GM19467 (cell line): ENCODE results near the gene BRSK1.

Source experiments
- ATAC-seq: cut with Tn5 transposase; IDR thresholded peaks from one replicate; pipeline ENCODE4 v1.9.1; 2021; ENCODE audit warnings: mild to moderate bottlenecking, moderate library complexity; ENCODE audit not compliant: unreplicated experiment

BRSK1 gene

DNA sequence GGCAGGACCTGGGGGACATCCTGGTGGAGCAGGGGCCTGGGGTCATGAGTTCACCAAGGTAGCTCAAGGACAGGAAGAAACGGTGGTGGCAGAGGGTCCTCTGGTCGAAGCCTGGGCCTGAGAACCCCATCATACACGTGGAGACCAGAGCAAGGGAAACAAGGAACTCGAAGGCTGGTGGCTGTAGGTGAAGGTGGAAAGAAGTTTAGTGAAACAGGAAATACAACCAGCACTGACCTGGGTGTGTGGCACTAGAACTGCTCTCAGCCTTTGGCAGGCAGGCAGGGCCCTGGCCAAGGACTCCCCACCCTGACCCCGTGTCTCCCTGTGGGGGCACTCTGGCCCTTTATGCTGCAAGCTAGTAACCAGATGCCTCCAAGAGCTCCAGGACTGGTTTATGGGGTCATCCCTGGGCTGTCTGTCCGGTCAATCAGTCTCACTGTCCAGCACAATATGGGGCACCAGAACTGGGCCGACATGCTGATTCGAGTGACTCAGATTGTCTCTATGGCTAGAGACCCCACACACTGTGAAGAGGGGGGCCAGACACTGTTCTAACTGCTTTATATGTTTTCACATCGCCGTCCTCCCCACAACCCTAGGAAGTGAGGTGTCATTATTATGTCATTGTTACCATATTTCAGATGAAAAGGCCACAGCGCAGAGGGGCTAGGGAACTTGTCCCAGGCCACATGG is 67.0 kb downstream of the BRSK1 start:
- ATAC-seq, result no peak

DNA sequence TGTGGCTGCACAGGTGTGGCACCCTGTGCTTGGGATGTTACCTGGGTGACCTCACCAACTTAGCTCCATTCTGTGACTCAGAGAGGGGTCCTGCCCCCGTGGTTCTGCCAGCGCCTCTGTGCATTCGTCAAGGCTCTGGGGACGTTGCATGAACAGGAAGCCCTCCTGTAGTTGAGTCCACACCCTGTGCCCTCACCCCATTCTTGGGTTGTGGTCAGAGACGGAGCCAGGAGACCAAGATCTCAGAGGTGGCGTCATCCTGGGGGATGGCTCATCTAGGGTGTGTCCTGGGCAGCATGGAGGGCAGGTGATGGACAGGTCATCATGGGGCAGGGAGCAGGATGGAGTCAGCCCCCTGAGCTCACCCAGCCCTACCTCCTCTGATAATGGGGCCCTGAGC is 68.2 kb downstream of the BRSK1 start:
- no peak for ATAC-seq

DNA sequence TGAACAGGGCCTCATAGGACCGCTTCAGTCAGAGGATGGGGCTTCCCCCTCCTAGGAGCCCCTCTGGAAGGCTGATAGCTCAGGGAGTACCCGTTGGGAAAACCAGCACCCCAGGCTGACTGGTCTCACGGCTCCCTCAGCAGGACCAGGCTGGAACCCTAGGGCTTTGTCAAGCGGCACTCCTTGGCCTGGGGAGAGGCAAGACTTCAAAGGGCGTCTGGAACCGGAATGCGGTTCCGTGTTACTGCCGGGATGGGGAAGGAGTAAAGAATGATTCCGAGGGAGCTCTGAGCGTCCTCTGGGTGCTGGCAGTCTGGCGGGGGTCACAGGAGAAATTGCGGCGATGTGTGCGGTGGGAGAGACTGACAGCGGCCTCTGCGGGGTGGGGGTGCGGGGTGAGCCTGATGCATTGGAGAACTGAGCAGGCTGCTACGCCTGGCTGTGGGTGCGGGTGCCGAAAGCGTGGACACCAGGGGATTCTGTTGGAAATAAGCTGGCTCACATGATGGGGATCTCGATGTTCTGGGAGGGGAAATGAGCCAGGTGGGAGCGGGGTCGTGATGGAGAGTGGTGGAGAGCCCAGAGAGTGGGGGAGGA is 68.8 kb downstream of the BRSK1 start:
- no peak for ATAC-seq

DNA sequence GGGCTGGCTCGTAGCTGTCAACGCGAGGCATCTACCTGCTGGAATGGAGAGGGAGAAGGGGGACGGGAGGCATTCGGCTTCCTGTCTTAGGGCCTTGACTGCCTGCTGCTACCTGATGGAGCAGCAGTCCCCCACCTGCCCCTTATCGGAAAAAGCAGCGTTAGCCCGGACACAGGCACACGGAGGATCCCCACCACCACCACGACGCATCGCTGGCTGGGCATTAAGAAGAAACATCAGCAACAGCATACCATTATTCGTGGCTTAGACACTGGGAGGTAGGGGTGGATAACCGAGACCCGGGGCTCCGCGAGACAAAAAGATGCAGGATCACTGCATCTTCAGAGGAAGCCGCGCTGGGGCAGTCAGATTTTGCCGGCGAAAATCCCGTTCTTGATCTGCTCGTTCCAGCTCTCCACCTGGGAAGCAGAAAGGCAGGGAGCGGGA is 69.6 kb downstream of the BRSK1 start:
- no peak for ATAC-seq

DNA sequence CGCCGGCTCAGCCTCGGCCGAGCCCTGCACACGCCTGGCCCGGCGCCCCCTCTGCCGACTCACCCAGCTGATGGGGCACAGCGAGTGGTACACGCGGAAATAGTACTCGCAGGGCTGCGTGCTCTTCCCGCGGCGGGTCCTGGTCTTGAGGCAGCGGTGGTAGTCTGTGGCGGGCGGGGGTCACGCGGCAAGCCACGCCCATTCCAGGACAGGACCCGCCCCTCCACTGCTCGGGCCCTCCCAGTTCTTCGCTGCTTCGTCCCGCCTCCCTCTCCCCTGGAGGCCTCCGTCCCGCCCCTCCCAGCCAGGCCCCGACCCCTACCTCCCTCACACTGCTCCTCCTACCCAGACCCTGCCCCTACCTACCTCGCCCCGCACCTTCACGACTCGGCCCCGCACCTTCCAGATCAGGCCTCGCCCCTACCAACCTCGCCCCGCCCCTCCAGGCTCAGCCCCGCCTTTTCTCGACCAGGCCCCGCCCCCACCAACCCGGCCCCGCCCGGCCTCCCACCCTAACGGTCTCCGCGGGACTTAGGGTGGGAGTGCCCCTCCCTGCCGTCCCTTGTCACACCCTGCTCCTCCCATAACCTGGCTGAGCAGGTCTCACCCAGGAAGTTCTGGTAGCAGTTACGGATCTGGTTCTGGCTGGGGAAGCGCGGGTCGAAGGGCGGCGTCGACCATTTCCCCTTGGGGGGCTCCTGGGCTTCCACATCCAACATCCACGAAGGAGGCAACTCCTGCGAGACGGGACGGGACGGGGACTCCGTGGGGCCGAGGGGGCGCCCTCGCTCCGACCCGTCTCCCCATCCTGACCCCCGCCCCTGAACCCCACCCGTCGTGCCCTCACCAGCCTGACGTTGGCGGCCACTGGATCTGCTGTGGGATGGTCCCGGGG is 70.3 kb downstream of the BRSK1 start:
- no peak for ATAC-seq

DNA sequence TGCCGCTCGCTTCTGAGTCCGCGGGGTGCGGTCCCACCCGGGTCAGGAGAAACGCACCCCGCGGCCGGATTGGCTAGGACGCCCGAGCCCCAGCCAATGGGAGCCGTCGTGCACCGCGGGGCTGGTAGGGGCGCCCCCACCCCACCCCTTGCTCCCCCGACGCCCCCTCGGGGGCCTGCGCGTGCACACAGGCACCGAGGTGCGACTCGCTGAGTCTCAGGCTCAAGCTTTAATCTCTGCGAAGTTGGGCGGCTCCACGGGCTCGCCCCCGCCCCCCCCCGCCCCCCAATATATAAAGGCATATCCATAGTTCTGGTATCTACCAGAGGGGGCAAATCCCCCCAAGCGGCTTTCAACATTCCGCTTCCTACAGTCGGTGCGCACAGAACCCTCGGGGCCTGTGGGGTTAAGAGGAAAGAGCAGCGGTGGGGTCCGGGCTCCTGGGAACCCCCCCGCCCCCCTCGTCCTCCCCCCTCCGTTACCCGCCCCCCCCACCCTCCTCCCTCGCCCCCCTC is 71.0 kb downstream of the BRSK1 start, which contains the start of gene COX6B2:
COX6B2 (minus strand) TSS at position 22 of the 515 bp plus-strand sequence. CDS start 198 bp downstream, outside the sequence.
- no peak for ATAC-seq

DNA sequence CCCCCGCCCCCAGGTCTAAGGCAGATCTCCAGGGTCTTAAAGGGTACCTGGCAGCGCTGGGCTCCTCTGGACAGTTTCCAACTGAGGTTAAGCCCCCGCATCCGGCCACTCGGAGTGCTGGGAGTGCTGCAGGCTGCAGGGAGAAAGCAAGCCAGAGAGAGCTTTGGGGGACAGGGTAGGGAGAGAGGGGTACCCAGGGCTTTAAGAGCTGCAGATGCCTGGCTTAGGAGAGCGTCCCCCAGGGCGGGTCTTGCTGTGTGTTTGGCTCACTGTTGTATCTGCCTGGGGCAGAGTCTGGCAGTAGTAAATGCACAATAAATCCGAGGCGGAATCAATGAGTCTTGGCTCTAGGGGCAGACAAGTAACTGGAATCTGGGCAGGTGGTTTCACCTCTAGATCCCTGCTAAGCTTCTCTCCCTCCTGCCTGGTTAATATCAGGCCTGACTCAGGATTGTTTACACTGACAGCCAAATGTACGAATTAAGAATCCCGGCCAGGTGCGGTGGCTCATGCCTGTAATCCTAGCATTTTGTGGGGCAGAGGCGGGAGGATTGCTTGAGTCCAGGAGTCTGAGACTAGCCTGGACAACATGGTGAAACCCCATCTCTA is 71.5 kb downstream of the BRSK1 start:
- no peak for ATAC-seq

DNA sequence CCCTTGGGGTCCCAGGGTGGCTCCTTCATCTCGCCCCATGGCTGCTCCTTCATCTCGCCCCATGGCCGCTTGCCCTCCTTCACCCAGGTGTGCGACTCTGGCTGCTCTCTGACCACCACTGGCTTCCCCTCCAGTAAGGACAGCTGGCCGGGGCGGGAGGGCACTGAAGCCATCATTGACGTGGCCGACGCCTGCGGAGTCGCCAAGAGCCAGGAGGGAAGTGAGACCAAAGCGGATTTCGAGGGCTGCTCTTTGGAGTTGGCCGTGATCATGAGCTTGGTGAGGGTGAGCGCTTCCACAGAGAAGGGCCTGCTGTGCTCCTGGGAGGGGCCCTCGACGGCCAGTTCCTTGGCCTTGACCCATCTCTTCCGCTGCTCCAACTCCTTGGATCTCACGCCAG is 74.7 kb downstream of the BRSK1 start:
- ATAC-seq, result no peak

DNA sequence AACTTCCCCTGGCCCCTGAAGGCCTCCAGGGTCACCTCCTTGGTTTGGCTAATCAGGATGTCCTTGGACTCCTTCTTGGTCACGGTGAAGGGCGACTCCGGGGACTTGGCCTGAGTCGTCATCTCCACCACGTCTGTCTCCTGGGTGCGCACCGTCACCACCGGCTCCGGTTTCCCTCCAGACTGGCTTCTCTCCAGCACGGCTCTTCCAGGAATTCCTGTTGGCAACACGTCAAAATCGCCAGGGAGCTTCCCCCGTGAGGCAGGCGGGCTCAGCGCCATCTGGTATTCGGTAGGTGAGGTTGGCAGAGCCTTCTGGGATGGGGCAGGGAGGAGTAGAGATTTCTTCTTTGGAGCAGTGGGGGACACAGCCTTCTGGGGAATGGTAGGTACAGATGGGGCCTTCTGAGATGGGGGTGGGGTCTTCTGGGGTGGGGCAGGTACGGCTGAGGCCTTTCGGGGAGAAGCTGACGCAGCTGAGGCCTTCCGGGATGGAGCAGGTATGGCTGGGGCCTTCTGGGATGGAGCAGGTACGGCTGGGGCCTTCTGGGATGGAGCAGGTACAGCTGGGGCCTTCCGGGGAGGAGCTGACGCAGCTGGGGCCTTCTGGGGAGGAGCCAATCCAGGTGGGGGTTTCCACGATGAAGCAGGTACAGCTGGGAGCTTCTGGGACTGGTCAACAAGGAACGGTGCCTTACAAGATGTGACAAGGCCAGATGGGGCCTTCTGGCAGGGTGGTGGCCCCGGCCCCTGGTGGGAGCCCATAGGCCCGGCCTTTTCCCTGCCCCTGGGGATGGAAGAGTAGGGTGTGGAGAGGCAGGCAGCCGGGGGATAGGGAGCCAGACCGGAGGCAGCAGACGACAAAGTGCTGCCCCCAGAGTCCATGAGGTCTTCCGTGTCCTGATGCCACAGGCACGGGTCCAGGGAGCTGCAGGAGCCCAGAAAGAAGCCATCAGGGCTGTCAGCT is 75.4 kb downstream of the BRSK1 start:
- no peak for ATAC-seq

DNA sequence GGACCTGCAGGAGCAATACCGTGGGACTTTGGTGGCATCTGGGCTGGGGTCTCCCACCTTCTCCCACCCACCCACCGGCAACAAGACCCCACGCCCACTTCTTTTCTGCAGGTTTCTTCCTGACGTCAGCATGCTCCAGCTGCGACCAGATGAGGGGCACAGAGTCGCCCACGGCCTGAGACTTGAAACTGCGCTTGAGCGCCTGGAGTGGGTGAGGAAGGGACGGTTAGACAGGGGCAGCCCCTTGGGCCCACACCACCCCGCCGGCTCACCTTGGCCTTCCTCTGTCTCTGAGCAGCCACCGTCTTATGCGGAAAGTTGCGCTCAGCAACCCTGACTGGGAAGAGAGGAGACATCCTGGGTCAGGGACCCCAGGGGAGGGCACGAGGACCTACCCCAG is 77.1 kb downstream of the BRSK1 start:
- no peak for ATAC-seq
